HG02840 (cell line): ENCODE data around the gene C1GALT1.
"Not testable (repeated sequence)": the region's sequence is repeated elsewhere in the genome, so short reads cannot be mapped to it uniquely, and the experiment has no call there.

Experiments used
- ATAC-seq: cut with Tn5 transposase; IDR thresholded peaks from one replicate; pipeline ENCODE4 v1.9.1; 2021; ENCODE audit warnings: mild to moderate bottlenecking, moderate library complexity, moderate number of reproducible peaks; ENCODE audit not compliant: unreplicated experiment, low FRiP score

The C1GALT1 gene

GRCh38 chr7:7231000-7231399, 48.7 kb downstream of the C1GALT1 start:
- ATAC-seq = no peak

GRCh38 chr7:7231865-7232264, 49.5 kb downstream of the C1GALT1 start:
- no peak for ATAC-seq

DNA sequence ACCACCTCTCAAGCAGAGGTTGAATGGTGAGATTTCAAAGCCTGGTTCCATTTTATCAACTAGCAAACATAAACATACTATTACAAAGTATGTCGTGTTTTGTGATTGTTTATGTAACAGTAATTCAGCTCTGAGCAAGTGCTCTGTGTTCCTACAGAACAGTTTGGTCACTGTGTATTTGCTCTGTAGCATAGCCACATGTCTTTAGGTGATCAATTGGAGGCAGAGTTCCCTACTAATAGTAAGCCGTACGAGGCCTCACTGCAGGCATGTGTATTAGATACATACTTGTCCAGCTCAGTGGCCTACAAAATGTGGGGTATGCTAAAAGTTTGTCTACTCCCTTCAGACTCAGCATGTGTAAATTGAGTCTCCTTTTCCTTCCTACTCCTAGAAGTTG, 53.0 kb downstream of the C1GALT1 start:
- ATAC-seq = no peak

GRCh38 chr7:7236041-7236440, 53.7 kb downstream of the C1GALT1 start:
- ATAC-seq = no peak

- ATAC-seq = no peak
These were observed 55.0 kb downstream of the C1GALT1 start for GRCh38 chr7:7237201-7237977.

DNA sequence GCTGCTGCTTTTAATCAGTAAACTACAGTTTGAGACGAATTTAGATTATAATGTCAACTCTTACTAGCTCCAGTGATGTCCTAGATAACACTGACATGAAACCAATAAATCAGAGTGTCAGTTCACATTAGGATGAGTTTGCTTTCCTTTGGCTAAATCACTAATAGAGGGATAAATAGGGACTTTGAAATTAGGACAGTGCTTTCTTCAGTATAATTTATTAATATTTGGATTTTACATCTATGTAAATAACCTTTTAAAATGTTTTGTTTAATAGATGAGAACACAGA, 55.6 kb downstream of the C1GALT1 start:
- ATAC-seq = no peak

- ATAC-seq = no peak
These were observed 57.0 kb downstream of the C1GALT1 start for GRCh38 chr7:7239346-7239745.

GRCh38 chr7:7242899-7243298, 60.6 kb downstream of the C1GALT1 start:
- ATAC-seq = no peak

- ATAC-seq = not testable (repeated sequence)
These were observed 62.9 kb downstream of the C1GALT1 start for GRCh38 chr7:7245233-7245632.

- ATAC-seq = no peak
These were observed 63.9 kb downstream of the C1GALT1 start for GRCh38 chr7:7246223-7246622.

DNA sequence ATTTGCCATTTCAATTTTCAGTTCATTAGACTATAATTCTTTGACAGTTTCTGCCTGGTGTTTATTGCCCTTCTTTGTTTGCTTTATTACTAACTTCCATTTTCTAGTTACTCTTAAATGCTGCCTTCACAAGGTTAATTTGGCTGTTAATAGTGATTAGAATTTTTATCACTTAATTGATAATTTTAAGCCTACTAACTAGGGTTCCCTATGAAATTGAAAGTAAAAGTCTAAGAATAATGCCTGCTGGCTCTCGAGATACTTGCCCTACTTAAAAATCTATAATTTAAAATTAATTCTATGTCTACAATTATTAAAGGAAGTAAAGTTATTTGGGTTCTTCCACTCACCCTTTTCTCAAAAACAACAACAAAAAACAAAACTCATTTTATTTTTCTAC, 65.3 kb downstream of the C1GALT1 start:
- ATAC-seq = no peak

DNA sequence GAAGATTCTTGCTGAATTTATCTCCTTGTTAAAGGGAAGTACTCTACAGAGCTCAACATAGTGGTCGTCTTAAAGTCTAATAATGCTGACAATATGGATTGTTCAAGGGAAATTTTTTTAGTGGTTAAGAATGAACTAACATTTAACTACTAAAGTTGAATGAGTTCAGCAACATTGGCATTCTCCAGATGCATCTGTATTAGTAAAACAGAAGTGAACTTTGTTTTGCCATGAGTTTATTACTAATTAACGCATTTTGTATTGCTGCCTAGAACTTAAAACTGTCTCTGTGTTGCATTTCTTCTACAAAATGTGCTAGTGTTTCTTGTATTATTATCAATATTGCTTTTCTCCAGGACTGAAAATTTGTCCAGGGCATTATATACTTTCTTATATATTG, 67.5 kb downstream of the C1GALT1 start:
- ATAC-seq = no peak

DNA sequence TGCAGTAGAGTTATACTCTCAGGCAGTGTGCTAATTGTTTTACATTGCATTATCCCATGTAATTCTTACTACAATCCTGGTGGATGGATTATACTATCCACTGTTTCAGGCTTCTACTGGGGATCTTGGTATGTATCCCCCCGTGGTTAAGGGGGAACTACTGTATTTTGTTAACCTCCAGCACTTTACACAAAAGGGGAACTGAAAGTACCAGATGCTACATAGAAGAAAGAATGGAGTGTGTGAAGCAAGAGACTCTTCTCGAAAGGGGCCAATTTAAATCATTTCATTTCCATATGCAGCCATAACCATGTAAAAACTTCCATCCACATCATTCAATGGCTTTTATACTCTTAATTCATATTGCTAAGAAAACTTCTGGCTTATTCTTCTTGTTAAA, 69.4 kb downstream of the C1GALT1 start:
- ATAC-seq = peak; percentile 93

DNA sequence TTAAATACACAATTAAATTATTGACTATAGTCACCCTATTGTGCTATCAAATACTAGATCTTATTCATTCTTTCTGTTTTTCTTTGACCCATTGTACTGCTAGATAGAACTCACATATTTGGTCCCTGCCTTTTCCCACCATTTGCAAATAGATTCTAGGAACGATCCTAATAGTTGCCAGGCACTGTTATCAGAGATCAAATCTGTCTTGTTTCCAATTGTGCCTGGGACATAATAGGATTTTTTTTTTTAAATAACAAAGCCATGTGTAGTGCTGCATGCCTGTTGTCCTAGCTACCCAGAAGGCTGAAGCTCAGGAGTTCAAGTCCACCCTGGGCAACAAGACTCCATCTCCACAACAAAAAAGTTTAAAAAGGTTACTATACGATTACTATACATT, 72.0 kb downstream of the C1GALT1 start:
- ATAC-seq = no peak

DNA sequence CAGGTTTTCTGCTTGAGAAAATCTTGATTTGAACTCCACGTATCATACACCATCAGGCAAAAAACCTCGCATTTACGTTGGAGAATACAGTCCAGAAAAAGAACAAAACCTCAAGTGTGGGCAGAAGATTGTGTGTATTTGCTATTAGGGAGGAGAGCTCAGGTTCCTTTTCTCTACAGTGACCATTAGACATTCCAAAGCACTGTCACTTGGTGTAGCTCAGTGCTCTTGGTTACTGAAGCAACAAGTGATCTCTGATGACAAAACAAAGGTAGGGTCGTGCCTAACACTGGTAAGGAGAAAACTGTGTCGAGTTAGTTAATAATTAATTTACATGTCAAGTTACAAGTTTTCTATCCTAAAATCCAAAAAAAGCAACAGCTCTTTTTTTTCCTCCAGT, 72.6 kb downstream of the C1GALT1 start:
- no peak for ATAC-seq

DNA sequence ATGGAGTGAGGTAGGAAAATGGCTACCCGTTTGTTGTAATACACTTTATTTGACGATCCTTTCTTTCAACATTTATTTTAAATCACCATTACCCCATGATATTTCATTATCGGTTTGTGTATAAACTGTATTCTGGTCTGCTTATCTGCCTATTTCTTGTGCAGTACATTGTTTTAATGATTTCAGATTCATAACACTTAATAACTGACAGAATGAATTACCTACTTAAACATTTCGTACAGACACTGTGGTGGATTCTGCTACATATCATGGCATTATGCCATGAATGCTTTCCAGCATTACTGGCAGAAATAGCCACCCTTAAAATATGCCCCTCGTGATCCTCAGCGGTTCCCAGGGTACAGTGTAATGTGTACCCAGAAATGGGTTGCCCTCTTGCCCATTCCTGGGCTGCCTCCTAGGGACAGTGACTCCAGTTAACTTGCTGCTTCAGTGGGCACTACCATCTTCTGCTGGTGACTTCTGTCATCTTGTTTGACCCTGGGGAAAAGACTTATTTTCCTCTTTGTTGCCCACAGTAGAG, 74.5 kb downstream of the C1GALT1 start:
- no peak for ATAC-seq

DNA sequence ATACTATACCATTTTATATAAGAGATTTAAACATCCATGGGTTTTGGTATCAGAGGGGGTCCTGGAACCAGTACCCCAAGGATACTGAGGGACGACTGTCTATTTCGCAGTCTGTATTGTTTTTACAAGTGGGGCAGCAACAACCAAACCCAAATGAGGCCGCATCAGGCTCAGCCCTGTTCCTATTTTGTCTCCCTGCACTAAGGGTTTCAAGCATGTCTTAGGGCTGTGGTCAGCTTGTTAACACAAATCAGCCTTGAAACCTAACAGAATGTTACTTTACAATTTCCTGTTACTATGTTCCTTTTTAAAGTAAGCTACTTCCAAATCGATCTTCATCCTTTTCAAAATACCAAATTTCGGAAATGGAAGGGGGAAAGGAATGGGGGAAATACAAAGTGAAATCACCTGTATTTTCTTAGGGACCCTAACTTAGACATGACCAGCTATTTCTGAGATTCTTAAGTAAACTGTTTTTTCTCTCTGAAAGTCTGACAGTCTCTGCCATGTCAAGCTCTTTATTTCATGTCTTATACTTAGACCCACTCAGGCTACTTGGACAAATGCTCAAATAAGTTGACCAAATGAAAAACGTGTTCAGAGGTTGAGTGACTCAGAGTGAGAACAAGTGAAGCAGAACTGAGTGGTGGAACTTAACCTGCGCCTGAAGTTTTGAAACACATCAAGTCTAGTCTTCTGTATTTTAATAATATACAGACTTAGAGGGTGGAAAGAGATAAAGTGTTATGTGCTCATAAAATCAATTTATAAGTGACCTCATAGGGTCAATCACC, 75.8 kb downstream of the C1GALT1 start:
- peak; percentile 80 for ATAC-seq

DNA sequence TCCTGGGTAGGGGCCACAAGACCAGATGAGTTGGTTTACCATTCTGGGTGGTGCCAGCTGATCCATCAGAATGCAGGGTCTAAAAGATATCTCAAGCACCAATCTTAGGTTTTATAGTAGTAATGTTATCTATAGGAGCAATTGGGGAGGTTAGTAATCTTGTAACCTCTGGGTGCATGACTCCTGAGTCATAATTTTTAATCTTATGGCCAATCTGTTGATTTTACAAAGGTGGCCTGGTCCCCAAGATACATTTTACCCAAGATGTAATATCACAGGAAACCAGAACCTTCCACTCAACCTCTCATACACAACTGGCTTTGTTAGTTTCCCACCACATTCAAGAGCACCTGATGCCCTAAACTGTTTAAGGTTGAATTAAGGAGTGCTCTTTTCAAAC, 79.5 kb downstream of the C1GALT1 start:
- ATAC-seq = no peak

DNA sequence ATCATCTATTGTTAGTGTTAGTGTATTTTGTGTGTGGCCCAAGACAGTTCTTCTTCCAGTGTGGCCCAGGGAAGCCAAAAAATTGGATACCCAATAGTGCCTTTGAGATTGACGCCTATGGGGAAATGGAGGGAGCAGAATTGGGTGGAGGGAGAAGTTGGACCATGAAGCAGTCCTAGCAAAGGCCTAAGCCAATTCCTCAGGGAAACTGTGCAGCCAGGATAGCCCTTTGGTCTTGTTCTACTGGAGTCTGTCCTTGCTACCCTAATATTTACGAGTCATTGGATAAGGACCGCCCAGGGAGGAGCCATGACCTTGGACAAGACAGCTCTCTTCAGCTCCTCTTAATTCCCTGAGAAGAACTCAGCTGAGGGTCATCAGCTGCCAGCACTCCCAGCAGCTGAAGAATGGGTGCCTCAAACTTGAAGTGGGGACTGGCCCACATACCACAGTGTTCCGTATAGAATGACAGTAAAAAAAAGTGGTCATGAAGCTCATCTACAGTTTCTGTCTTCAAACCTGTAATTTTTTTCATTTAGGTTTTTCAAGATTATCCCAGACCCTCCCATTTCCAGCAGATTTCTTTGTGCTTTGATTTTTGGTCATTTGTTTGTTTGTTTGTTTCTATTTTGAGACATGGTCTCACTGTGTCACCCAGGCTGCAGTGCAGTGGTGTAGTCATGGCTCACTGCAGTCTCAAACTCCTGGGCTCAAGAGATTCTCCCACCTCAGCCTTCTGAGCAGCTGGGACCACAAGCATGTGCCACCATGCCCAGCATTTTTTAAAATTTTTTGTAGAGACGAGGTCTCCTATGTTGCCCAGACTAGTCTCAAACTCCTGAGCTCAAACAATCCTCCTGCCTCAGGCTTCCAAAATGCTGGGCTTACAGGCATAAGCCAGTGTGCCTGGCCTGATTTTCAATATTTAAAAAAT, 81.2 kb downstream of the C1GALT1 start:
- ATAC-seq = no peak

GRCh38 chr7:7264306-7265040, 82.1 kb downstream of the C1GALT1 start:
- no peak for ATAC-seq
